Ascending aorta (tissue), 2 donors: Measurements from ENCODE around the gene SF1. TPM values are rescaled to one million over a fixed set of nuclear protein-coding genes. Genes with fewer than 3 reads are reported as not detected.

Experiments used
- DNase-seq, 2 donors: peaks; one replicate each; pipeline ENCODE4 v3.0.0-alpha.2; 2019; ENCODE audit warnings: low spot score in 2 of 2
- H3K27ac ChIP-seq, 2 donors: fragments of 200-600 bp; sonication (generic); one replicate each; pipeline ENCODE4 v1.5.1; 2016 to 2017; ENCODE audit warnings: mild to moderate bottlenecking in 1 of 2
- H3K27me3 ChIP-seq: fragments of 200-600 bp; sonication (generic); one replicate; pipeline ENCODE4 v1.5.1; 2017
- H3K36me3 ChIP-seq, 2 donors: fragments of 200-600 bp; sonication (generic); one replicate each; pipeline ENCODE4 v1.5.1; 2016
- H3K4me1 ChIP-seq, 2 donors: fragments of 200-600 bp; sonication (generic); one replicate each; pipeline ENCODE4 v1.5.1; 2016 to 2017; ENCODE audit warnings: mild to moderate bottlenecking in 1 of 2
- H3K4me3 ChIP-seq, 2 donors: fragments of 200-600 bp; sonication (generic); one replicate each; pipeline ENCODE4 v1.5.1; 2016 to 2017; ENCODE audit warnings: mild to moderate bottlenecking in 1 of 2
- H3K9me3 ChIP-seq, 2 donors: fragments of 200-600 bp; sonication (generic); one replicate each; pipeline ENCODE4 v1.5.1; 2016
- intact Hi-C: fragments of 100-400 bp; cut with DNase I; formaldehyde crosslinking; loops from one replicate; pipeline ENCODE4 v1.15.1; 2023
- total RNA-seq: library from RNA; depleted of rRNA; stranded (reverse); fragments of >200 nt; gene quantifications from one replicate; pipeline ENCODE4 v1.1.0, GENCODE V29; 2016
- TF ChIP-seq, protein P1 (sequence below), 3 experiments: fragments of 200-600 bp in 2 of 3; fragments of 450-650 bp in 1 of 3; sonication (generic) in 2 of 3; IDR thresholded peaks; one replicate each; pipeline ENCODE4 v1.5.1; 2016 to 2019; ENCODE audit warnings: antibody characterized with exemption in 3 of 3, mild to moderate bottlenecking in 1 of 3, moderate library complexity in 1 of 3

SF1 gene
- total RNA-seq, 1 donor from 2014 or later: 332 TPM

GRCh38 chr11:64742889-64743590, 35.3 kb downstream of the SF1 start:
- peaks cover 0 to 9% of the 10 kb centered on the region in 2 donors for H3K36me3 ChIP-seq
- TF ChIP-seq, protein P1, sequence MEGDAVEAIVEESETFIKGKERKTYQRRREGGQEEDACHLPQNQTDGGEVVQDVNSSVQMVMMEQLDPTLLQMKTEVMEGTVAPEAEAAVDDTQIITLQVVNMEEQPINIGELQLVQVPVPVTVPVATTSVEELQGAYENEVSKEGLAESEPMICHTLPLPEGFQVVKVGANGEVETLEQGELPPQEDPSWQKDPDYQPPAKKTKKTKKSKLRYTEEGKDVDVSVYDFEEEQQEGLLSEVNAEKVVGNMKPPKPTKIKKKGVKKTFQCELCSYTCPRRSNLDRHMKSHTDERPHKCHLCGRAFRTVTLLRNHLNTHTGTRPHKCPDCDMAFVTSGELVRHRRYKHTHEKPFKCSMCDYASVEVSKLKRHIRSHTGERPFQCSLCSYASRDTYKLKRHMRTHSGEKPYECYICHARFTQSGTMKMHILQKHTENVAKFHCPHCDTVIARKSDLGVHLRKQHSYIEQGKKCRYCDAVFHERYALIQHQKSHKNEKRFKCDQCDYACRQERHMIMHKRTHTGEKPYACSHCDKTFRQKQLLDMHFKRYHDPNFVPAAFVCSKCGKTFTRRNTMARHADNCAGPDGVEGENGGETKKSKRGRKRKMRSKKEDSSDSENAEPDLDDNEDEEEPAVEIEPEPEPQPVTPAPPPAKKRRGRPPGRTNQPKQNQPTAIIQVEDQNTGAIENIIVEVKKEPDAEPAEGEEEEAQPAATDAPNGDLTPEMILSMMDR (IDR thresholded peaks at IDR 0.05): peak; percentile 76 to 88 (median 81)
- H3K27me3 ChIP-seq: no peaks in the 10 kb centered on the region
- DNase-seq: peak; percentile 34 to 90
- H3K4me3 ChIP-seq: peak overlapping the region; percentile 86 to 89
- intact Hi-C loops: loop anchor here (1.0 to 2.0 kb wide), 2 partner anchors 17 to 60 kb away; partner anchors contain the start of gene MAP4K2
- peaks cover 4 to 11% of the 10 kb centered on the region in 2 donors for H3K4me1 ChIP-seq
- peak overlapping the region; percentile 91 to 98 for H3K27ac ChIP-seq
- no peaks in the 10 kb centered on the region for H3K9me3 ChIP-seq

DNA sequence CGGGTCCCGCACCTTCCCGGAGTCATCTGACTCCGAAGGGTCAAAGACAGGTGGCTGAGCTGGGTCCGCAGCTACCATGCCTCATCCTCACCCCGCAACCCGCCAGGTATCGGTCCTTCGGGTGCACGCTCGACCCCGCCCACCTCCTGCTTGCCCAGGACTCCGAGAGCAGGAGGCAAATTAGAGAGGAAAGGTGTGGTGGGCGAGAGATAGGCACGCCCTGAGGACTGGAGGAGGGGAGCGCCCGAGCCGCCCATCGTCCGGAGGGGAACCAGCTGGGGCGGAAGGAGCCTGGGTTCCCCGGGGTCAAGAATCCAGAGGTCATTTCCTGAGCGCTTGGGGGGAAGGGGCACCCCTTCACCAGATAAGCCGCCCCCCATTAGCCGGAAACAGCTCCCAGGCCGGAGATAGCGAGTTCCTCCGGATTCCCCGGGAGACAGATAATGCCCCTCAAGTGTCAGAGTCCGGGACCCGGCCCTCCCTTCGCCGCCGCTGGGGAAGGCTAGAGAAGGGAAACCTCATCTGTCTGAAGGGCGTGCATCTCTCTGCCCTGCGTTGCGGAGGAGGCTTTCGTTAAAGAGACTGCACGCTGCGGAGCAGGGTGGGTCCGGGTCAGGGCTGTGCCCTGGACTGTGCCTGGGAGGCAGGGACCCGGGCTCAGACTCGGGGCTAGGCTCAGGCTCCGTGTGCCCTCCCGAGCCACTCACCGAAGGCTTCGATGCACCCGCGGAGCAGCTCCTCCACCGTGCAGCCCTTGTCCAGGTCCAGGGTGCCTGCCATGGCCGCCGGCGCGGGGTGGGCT, 36.1 kb downstream of the SF1 start:
- Histone ChIP-seq H3K4me1 (peaks cover 4 to 11% of the 10 kb centered on the region in 2 donors), H3K27me3 (no peaks in the 10 kb centered on the region), H3K27ac (peak overlapping the region; percentile 91 to 98), H3K36me3 (peaks cover under 1 to 9% of the 10 kb centered on the region in 2 donors), H3K4me3 (peak overlapping the region; percentile 86 to 89), H3K9me3 (no peaks in the 10 kb centered on the region)
- TF ChIP-seq, protein P1 (IDR thresholded peaks at IDR 0.05): no peak
- intact Hi-C loops: loop anchor here (2.0 kb wide), 1 partner anchor 61 kb away; the partner anchor contains the start of gene MAP4K2
- DNase-seq: no peak

DNA sequence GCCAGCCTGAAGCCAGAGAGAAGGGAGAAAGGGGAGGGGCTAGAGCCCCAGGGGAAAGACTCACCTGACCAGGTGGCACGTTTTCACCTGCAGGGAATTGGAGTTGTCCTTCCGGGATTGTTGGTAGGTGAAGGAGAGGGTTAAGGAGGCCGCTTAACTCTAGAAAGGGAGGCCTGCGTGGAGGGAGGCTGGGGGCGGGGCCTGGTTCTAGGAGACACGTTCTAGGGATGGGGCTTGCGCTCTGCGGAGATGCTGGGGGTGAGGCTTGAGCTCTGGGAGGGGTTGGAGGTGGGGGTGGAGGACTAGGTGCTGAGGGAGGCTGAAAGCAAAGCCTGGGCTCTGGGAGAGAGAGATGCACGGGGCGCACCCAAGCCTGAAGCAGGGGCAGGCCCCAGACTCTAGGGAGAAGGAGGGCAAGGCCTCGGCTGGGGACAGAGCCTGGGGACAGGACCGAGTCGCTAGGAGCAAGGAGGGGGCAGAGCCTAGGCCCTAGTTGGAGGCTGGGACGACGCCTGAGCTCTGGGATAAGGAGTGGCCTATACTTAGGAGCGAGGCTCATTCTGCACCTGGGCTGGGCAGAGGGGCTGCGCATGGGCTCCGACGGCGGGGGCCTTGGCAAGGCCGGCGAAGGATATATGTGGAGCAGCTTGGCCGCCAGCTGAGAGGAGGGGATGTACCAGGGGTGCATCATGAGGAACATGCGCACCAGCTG, 36.8 kb downstream of the SF1 start:
- H3K4me3 ChIP-seq: no peak overlapping the region
- intact Hi-C loops: loop anchor here (2.0 kb wide), 1 partner anchor 61 kb away; the partner anchor contains the start of gene MAP4K2
- TF ChIP-seq, protein P1 (IDR thresholded peaks at IDR 0.05): no peak
- peak overlapping the region in 1 of 2 donors; percentile 91 for H3K27ac ChIP-seq
- H3K9me3 ChIP-seq: no peaks in the 10 kb centered on the region
- peaks cover 8 to 16% of the 10 kb centered on the region in 2 donors for H3K36me3 ChIP-seq
- DNase-seq: no peak
- H3K4me1 ChIP-seq: peaks cover 4 to 11% of the 10 kb centered on the region in 2 donors
- H3K27me3 ChIP-seq: no peaks in the 10 kb centered on the region

DNA sequence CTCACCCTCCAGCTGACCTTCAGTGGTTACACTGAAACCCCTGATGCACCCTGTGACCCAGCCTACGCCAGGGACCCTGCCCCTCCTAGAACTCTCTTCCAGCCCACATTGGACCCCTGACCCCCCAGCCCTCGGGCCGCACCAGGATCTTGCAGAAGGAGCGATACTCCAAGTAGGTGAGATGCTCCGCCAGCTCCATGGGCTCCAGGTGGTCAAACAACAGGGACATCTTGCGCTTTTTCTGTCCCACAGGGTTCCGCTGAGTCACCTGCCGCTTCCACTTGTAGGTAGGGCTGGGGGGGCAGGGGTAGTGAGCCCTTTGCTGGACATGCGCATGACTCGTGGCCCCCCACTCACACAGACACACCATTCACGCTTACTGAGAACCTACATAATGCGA, 38.5 kb downstream of the SF1 start:
- H3K4me1 ChIP-seq: peaks cover 4 to 11% of the 10 kb centered on the region in 2 donors
- H3K9me3 ChIP-seq: no peaks in the 10 kb centered on the region
- peaks cover 24 to 31% of the 10 kb centered on the region in 2 donors for H3K36me3 ChIP-seq
- intact Hi-C loops: no loop called here
- TF ChIP-seq, protein P1 (IDR thresholded peaks at IDR 0.05): no peak
- H3K27me3 ChIP-seq: no peaks in the 10 kb centered on the region
- no peak for DNase-seq
- H3K27ac ChIP-seq: no peak overlapping the region
- no peak overlapping the region for H3K4me3 ChIP-seq

GRCh38 chr11:64736654-64737053, 41.7 kb downstream of the SF1 start:
- Histone ChIP-seq H3K27ac (no peak overlapping the region), H3K4me3 (no peak overlapping the region), H3K36me3 (peaks cover 41 to 50% of the 10 kb centered on the region in 2 donors), H3K9me3 (no peaks in the 10 kb centered on the region), H3K27me3 (no peaks in the 10 kb centered on the region), H3K4me1 (no peaks in the 10 kb centered on the region)
- TF ChIP-seq, protein P1 (IDR thresholded peaks at IDR 0.05): no peak
- intact Hi-C loops: no loop called here
- no peak for DNase-seq
